Lung (tissue), 12 donors: ENCODE data around the gene BMP6. TPM values are rescaled to one million over a fixed set of nuclear protein-coding genes. Genes with fewer than 3 reads are reported as not detected.

ENCODE experiments used
- ATAC-seq: fragments of 200-7000 bp; cut with Tn5 transposase; one replicate; pipeline ENCODE4 v1.9.1; 2020; ENCODE audit warnings: moderate number of reproducible peaks; ENCODE audit not compliant: insufficient read depth, low FRiP score
- DNase-seq, 3 donors: peaks; one replicate each; pipeline ENCODE4 v3.0.0-alpha.2; 2013 to 2017
- H3K27ac ChIP-seq, 2 donors: one replicate each; pipeline ENCODE4 v1.5.1; 2013; ENCODE audit warnings: mild to moderate bottlenecking in 2 of 2, moderate library complexity in 2 of 2, control low read depth in 1 of 2, inconsistent platforms in 1 of 2, low read depth in 1 of 2, low read length in 1 of 2
- H3K27me3 ChIP-seq, 3 donors: one replicate each; pipeline ENCODE4 v1.5.1; 2013; ENCODE audit warnings: low read length in 2 of 3; ENCODE audit not compliant: control insufficient read depth in 3 of 3, insufficient read depth in 3 of 3
- H3K36me3 ChIP-seq, 4 donors: one replicate each; pipeline ENCODE4 v1.5.1; 2013; ENCODE audit warnings: low read length in 4 of 4, mild to moderate bottlenecking in 1 of 4, moderate library complexity in 1 of 4; ENCODE audit not compliant: control insufficient read depth in 4 of 4, insufficient read depth in 4 of 4
- H3K4me1 ChIP-seq, 5 donors: one replicate each; pipeline ENCODE4 v1.5.1; 2013; ENCODE audit warnings: low read length in 5 of 5, mild to moderate bottlenecking in 2 of 5, moderate library complexity in 1 of 5; ENCODE audit not compliant: control insufficient read depth in 5 of 5, insufficient read depth in 5 of 5
- H3K4me3 ChIP-seq: one replicate; pipeline ENCODE4 v1.5.1; 2013; ENCODE audit warnings: mild to moderate bottlenecking, control low read depth, moderate library complexity
- H3K9ac ChIP-seq, 2 donors: one replicate each; pipeline ENCODE4 v1.5.1; 2013; ENCODE audit warnings: low read length in 2 of 2, control low read depth in 1 of 2; ENCODE audit not compliant: insufficient read depth in 1 of 2
- H3K9me3 ChIP-seq, 4 donors: one replicate each; pipeline ENCODE4 v1.5.1; 2013; ENCODE audit warnings: low read length in 3 of 4, mild to moderate bottlenecking in 1 of 4, moderate library complexity in 1 of 4; ENCODE audit not compliant: control insufficient read depth in 4 of 4, insufficient read depth in 3 of 4
- CTCF ChIP-seq: IDR thresholded peaks from 2 replicates; pipeline ENCODE4 v1.5.1; 2012; ENCODE audit warnings: mild to moderate bottlenecking; ENCODE audit errors: control extremely low read depth, extremely low read depth
- WGBS, 2 donors: extraction: QIAGEN DNeasy Blood & Tissue Kit; methylation state at CpG; one replicate each; pipeline ENCODE4 v1.1.7; 2013; 5-methylcytosine and 5-hydroxymethylcytosine counted together
- polyA plus RNA-seq, 2 donors: library from polyadenylated mRNA; stranded (reverse); fragments of 200-250 nt; gene quantifications; one replicate each; pipeline ENCODE4 v1.2.1, GENCODE V29; 2013
- total RNA-seq, 2 donors: library from RNA; depleted of rRNA in 1 of 2; stranded (reverse); fragments of >200 nt in 1 of 2; gene quantifications; one replicate each; pipeline ENCODE4 v1.2.1, GENCODE V29; 2014 to 2021
- donor health status: control.
- donor health status: control.
- donor health status: Bipolar disorder and iron deficiency.
- donor health status: healthy.
- donor health status: DM: yes; HTN: yes; CAD: no.

BMP6 gene
- total and polyA plus RNA-seq, 4 donors = 2.3 to 17.3 (median 10.6) TPM

- Histone ChIP-seq H3K27ac (no peak overlapping the region), H3K9ac (no peak overlapping the region), H3K27me3 (no peaks in the 10 kb centered on the region), H3K4me1 (peaks cover 0 to 6% (median 5%) of the 10 kb centered on the region in 5 donors), H3K9me3 (no peaks in the 10 kb centered on the region), H3K4me3 (no peak overlapping the region), H3K36me3 (no peaks in the 10 kb centered on the region)
- ATAC-seq = no peak
- TF ChIP-seq CTCF = no peak
- WGBS, 2 donors = 95 to 99% methylated on average over 5 of the region's 5 CpGs
- DNase-seq = no peak
These were observed 95.5 kb downstream of the BMP6 start for GRCh38 chr6:7821426-7821825.

- Histone ChIP-seq H3K36me3 (no peaks in the 10 kb centered on the region), H3K27ac (no peak overlapping the region), H3K4me1 (peaks cover 0 to 6% (median 3%) of the 10 kb centered on the region in 5 donors), H3K9me3 (no peaks in the 10 kb centered on the region), H3K4me3 (no peak overlapping the region), H3K27me3 (no peaks in the 10 kb centered on the region), H3K9ac (no peak overlapping the region)
- no peak for ATAC-seq
- WGBS, 2 donors = 91 to 95% methylated on average over 3 of the region's 3 CpGs
- TF ChIP-seq CTCF = no peak
- no peak for DNase-seq
These were observed 97.7 kb downstream of the BMP6 start for GRCh38 chr6:7823552-7823951.

DNA sequence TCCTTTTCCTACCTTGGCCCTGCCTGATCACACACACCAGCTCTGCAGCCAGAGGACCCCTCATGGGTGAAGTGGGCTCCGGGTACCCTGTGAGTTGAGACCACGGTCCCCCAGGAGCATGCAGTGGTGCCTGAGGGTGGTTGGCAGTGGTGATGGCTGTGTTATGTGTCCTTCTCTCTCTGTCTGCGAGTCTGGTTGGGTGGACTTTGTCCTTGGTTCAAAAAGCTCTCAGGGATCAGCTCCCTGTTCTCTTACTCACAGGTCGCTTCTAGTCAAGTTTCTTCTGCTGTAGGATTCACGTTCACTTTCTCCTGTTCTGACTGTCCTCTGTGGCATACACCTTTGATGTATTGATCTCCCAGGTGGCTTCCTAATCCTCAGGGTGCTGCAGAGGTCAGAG is 100.1 kb downstream of the BMP6 start:
- no peaks in the 10 kb centered on the region for H3K4me1 ChIP-seq
- ATAC-seq (no peak), DNase-seq (no peak)
- no peak overlapping the region for H3K4me3 ChIP-seq
- no peak overlapping the region for H3K9ac ChIP-seq
- no peaks in the 10 kb centered on the region for H3K36me3 ChIP-seq
- no peaks in the 10 kb centered on the region for H3K9me3 ChIP-seq
- no peak overlapping the region for H3K27ac ChIP-seq
- 90 to 98% methylated on average over 5 of the region's 5 CpGs for WGBS, 2 donors
- no peak for TF ChIP-seq CTCF
- no peaks in the 10 kb centered on the region for H3K27me3 ChIP-seq

DNA sequence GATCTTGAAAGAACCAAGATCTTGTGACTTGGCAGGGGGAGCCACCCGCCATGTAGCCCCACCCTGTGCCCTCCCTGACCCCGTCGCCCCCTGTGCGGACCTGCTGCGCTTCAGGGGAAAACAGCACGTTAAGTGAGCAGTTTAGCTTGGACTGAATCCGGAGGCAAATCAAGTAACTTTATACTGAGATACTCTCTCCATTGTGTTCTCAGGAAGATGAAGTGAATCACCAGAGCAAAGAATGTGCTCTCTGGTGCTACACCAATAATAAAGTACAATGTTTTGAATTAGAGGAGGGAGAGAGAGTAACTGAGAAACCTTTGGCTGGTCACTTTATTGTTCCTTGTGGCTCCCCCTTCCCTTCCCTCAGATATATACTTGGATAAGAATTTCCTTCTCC is 101.2 kb downstream of the BMP6 start:
- H3K4me3 ChIP-seq = no peak overlapping the region
- no peak for DNase-seq
- no peak for TF ChIP-seq CTCF
- H3K27me3 ChIP-seq = no peaks in the 10 kb centered on the region
- no peak for ATAC-seq
- no peak overlapping the region for H3K9ac ChIP-seq
- no peaks in the 10 kb centered on the region for H3K9me3 ChIP-seq
- peak overlapping the region in 1 of 2 donors; percentile 37 for H3K27ac ChIP-seq
- WGBS, 2 donors = 67 to 85% methylated on average over 7 of the region's 7 CpGs
- H3K36me3 ChIP-seq = no peaks in the 10 kb centered on the region
- H3K4me1 ChIP-seq = no peaks in the 10 kb centered on the region
